ENCODE measurements around the gene AMELY.

AMELY gene

GRCh38 chrY:6929237-6929636 lies 17.7 kb upstream of the AMELY start:
- H3K4me3 ChIP-seq (replicated peaks; ENCODE audit: low read depth, low read length): no peak overlapping the region
- no peak for DNase-seq (ENCODE audit: extremely low read depth, low read depth)
- TF ChIP-seq CTCF (IDR thresholded peaks at IDR 0.05; ENCODE audit: low read depth, low read length, missing control alignments): no peak

- DNase-seq (ENCODE audit: extremely low read depth, low read depth): no peak
- TF ChIP-seq CTCF (IDR thresholded peaks at IDR 0.05; ENCODE audit: low read depth, low read length, missing control alignments): no peak
- H3K4me3 ChIP-seq (replicated peaks; ENCODE audit: low read depth, low read length): no peak overlapping the region
Measured at GRCh38 chrY:6928265-6928664, 16.7 kb upstream of the AMELY start.

GRCh38 chrY:6921061-6921460 lies 9.5 kb upstream of the AMELY start:
- TF ChIP-seq CTCF (IDR thresholded peaks at IDR 0.05; ENCODE audit: low read depth, low read length, missing control alignments): no peak
- H3K4me3 ChIP-seq (replicated peaks; ENCODE audit: low read depth, low read length): no peak overlapping the region
- no peak for DNase-seq (ENCODE audit: extremely low read depth, low read depth)

GRCh38 chrY:6913362-6913761 lies 1.8 kb upstream of the AMELY start:
- no peak for TF ChIP-seq CTCF (IDR thresholded peaks at IDR 0.05; ENCODE audit: low read depth, low read length, missing control alignments)
- H3K4me3 ChIP-seq (replicated peaks; ENCODE audit: low read depth, low read length): no peak overlapping the region
- no peak for DNase-seq (ENCODE audit: extremely low read depth, low read depth)

- no peak for DNase-seq (ENCODE audit: extremely low read depth, low read depth)
- TF ChIP-seq CTCF (IDR thresholded peaks at IDR 0.05; ENCODE audit: low read depth, low read length, missing control alignments): no peak
- H3K4me3 ChIP-seq (replicated peaks; ENCODE audit: low read depth, low read length): no peak within 1 kb of the TSS
Measured at GRCh38 chrY:6910372-6911252, 940 bp downstream of the AMELY start, which contains the start of gene TBL1Y. TSS of gene TBL1Y (plus strand) at chrY:6910697. CDS start at chrY:7025085, 114,388 bp downstream.

GRCh38 chrY:6909856-6910255 lies 1.7 kb downstream of the AMELY start:
- no peak for TF ChIP-seq CTCF (IDR thresholded peaks at IDR 0.05; ENCODE audit: low read depth, low read length, missing control alignments)
- no peak overlapping the region for H3K4me3 ChIP-seq (replicated peaks; ENCODE audit: low read depth, low read length)
- DNase-seq (ENCODE audit: extremely low read depth, low read depth): no peak

Data from HFF-Myc (cell line).